DOHH2 (cell line): Measurements from ENCODE around the gene TBX21.

ENCODE experiments used
- H3F3A ChIP-seq: fragments of 200-600 bp; sonication (generic), shearing (Covaris generic); 2 replicates; pipeline ENCODE4 v1.6.0; 2016; ENCODE audit warnings: antibody characterized with exemption, mild to moderate bottlenecking; ENCODE audit not compliant: control insufficient read depth, insufficient read depth
- H3K27ac ChIP-seq: fragments of 200-600 bp; sonication (generic); 2 replicates; pipeline ENCODE4 v1.5.1; 2014; ENCODE audit warnings: low read depth, mild to moderate bottlenecking, low read length, moderate library complexity
- H3K27me3 ChIP-seq: fragments of 200-600 bp; sonication (generic); 2 replicates; pipeline ENCODE4 v1.6.1; 2014; ENCODE audit warnings: mild to moderate bottlenecking, low read length, mixed read lengths; ENCODE audit not compliant: control insufficient read depth
- H3K36me3 ChIP-seq: fragments of 200-600 bp; sonication (generic); 2 replicates; pipeline ENCODE4 v1.6.1; 2014; ENCODE audit warnings: mild to moderate bottlenecking, low read length, moderate library complexity, mixed read lengths; ENCODE audit not compliant: control insufficient read depth
- H3K4me1 ChIP-seq: fragments of 200-600 bp; sonication (generic); 2 replicates; pipeline ENCODE4 v1.6.1; 2014; ENCODE audit warnings: mild to moderate bottlenecking, low read length, mixed read lengths; ENCODE audit not compliant: control insufficient read depth
- H3K4me2 ChIP-seq: fragments of 200-600 bp; sonication (generic); 2 replicates; pipeline ENCODE4 v1.6.0; 2014; ENCODE audit warnings: mild to moderate bottlenecking, low read length, moderate library complexity
- H3K4me3 ChIP-seq: fragments of 200-600 bp; sonication (generic); 2 replicates; pipeline ENCODE4 v1.5.1; 2014; ENCODE audit warnings: mild to moderate bottlenecking, low read length, mixed read lengths
- H3K79me2 ChIP-seq: fragments of 200-600 bp; sonication (generic); 2 replicates; pipeline ENCODE4 v1.6.1; 2014; ENCODE audit warnings: mild to moderate bottlenecking, low read length, mixed read lengths; ENCODE audit not compliant: control insufficient read depth
- H3K9me2 ChIP-seq: fragments of 200-600 bp; sonication (generic); replicated peaks from 2 replicates; pipeline ENCODE4 v1.6.1; 2014; ENCODE audit warnings: mild to moderate bottlenecking, low read length, mixed read lengths; ENCODE audit not compliant: control insufficient read depth
- H3K9me3 ChIP-seq: fragments of 200-600 bp; sonication (generic); 2 replicates; pipeline ENCODE4 v1.6.1; 2014; ENCODE audit warnings: antibody characterized with exemption, low read length, mixed read lengths; ENCODE audit not compliant: control insufficient read depth, insufficient read depth
- H4K20me1 ChIP-seq: fragments of 200-600 bp; sonication (generic); 2 replicates; pipeline ENCODE4 v1.6.0; 2014; ENCODE audit warnings: low read depth, mild to moderate bottlenecking, antibody characterized with exemption, low read length, moderate library complexity; ENCODE audit not compliant: control insufficient read depth, insufficient read depth
- EZH2phosphoT487 ChIP-seq: fragments of 200-600 bp; sonication (generic); IDR thresholded peaks from 2 replicates; pipeline ENCODE4 v1.6.1; 2017; ENCODE audit warnings: borderline replicate concordance, mild to moderate bottlenecking, antibody characterized with exemption, low read length, moderate library complexity, mixed read lengths
- TF ChIP-seq, protein P1 (sequence below): fragments of 200-600 bp; sonication (generic); IDR thresholded peaks from one replicate; pipeline ENCODE4 v1.5.1; 2014; ENCODE audit warnings: antibody characterized with exemption, mild to moderate bottlenecking, low read depth, low read length; ENCODE audit not compliant: poor library complexity, severe bottlenecking

The TBX21 gene

DNA sequence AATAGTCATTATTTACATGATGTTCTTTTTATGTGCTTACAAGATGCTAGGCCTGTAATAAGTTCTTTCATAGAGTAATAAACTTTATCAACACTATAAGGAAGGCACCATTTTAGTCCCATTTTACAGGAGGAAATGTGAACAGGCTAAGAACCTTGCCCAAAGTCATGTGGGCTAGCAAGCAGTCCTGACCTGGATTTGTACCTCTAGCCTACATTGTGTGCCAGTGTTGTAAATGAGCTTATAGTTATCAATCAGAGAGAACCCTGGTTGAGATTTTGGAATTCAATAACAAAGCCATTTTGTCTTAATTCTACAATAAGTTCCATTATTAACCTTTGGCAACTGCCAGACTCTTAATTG lies 45.7 kb upstream of the TBX21 start:
- Histone ChIP-seq H3K27ac (no peak overlapping the region), H3F3A (peaks cover 48% of the 10 kb centered on the region), H4K20me1 (no peaks in the 10 kb centered on the region), H3K79me2 (no peaks in the 10 kb centered on the region), H3K4me1 (peaks cover 4% of the 10 kb centered on the region), H3K27me3 (no peaks in the 10 kb centered on the region), H3K9me3 (no peaks in the 10 kb centered on the region), H3K36me3 (peaks cover 39% of the 10 kb centered on the region), H3K4me2 (no peak overlapping the region), H3K9me2 (no peaks in the 10 kb centered on the region), H3K4me3 (no peak overlapping the region)
- TF ChIP-seq, protein P1, sequence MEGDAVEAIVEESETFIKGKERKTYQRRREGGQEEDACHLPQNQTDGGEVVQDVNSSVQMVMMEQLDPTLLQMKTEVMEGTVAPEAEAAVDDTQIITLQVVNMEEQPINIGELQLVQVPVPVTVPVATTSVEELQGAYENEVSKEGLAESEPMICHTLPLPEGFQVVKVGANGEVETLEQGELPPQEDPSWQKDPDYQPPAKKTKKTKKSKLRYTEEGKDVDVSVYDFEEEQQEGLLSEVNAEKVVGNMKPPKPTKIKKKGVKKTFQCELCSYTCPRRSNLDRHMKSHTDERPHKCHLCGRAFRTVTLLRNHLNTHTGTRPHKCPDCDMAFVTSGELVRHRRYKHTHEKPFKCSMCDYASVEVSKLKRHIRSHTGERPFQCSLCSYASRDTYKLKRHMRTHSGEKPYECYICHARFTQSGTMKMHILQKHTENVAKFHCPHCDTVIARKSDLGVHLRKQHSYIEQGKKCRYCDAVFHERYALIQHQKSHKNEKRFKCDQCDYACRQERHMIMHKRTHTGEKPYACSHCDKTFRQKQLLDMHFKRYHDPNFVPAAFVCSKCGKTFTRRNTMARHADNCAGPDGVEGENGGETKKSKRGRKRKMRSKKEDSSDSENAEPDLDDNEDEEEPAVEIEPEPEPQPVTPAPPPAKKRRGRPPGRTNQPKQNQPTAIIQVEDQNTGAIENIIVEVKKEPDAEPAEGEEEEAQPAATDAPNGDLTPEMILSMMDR: no peak
- TF ChIP-seq EZH2phosphoT487: no peak

DNA sequence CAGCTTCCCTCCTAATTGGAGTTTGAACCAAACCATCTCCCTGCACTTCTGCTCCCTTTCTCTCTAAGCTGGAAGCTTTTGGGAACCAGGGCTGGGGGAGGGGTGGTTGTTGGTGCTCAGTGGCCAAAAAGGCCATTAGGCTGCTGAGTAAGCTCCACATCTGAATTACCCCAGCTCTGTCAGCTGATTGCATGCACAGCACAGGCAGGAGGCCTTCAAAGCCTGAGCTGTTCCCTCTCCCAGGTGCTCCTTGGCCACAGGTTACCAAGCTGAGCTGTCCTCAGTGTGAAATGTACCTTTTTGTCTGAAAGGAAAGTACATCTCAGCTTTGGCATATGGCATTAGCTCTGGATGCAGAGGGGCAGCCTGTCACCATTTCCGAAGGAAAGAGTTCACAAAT lies 45.3 kb upstream of the TBX21 start:
- Histone ChIP-seq H3K36me3 (peaks cover 35% of the 10 kb centered on the region), H4K20me1 (no peaks in the 10 kb centered on the region), H3K4me3 (no peak overlapping the region), H3F3A (peaks cover 44% of the 10 kb centered on the region), H3K4me1 (peaks cover 8% of the 10 kb centered on the region), H3K27me3 (no peaks in the 10 kb centered on the region), H3K27ac (no peak overlapping the region), H3K4me2 (no peak overlapping the region), H3K9me2 (no peaks in the 10 kb centered on the region), H3K79me2 (no peaks in the 10 kb centered on the region), H3K9me3 (no peaks in the 10 kb centered on the region)
- no peak for TF ChIP-seq EZH2phosphoT487
- TF ChIP-seq, protein P1: no peak

DNA sequence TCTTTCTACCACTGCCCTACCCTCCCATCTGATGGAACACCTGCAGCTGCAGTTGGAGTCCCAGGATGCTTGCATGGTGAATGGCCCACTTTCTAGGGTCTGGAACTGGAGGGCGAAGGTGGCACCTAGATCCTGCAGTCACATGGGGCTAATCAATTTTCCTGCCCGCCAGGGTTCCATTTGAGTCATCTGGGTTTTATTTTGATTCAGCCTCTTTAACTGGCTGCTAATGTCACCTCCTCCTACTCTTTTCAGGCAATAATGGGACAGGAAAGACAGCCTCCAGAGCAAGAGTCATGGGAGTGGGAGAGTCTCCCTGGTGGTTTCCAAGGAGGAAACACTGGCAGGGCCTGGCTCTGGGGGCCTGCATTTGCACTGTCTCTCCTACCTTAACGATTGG lies 42.9 kb upstream of the TBX21 start:
- no peak overlapping the region for H3K4me3 ChIP-seq
- H3K79me2 ChIP-seq: no peaks in the 10 kb centered on the region
- H3K36me3 ChIP-seq: peaks cover 12% of the 10 kb centered on the region
- H3F3A ChIP-seq: peaks cover 31% of the 10 kb centered on the region
- no peaks in the 10 kb centered on the region for H4K20me1 ChIP-seq
- H3K27ac ChIP-seq: no peak overlapping the region
- H3K27me3 ChIP-seq: peaks cover 1% of the 10 kb centered on the region; the same call in 1 of the 2 replicates
- peaks cover 23% of the 10 kb centered on the region for H3K4me1 ChIP-seq
- H3K9me3 ChIP-seq: no peaks in the 10 kb centered on the region
- H3K4me2 ChIP-seq: no peak overlapping the region
- TF ChIP-seq, protein P1: no peak
- TF ChIP-seq EZH2phosphoT487: no peak
- no peaks in the 10 kb centered on the region for H3K9me2 ChIP-seq
